Ishikawa (cell line): ENCODE data around the gene ASTN2.

ENCODE experiments used
- CEBPB ChIP-seq: IDR thresholded peaks from 2 replicates; pipeline ENCODE4 v1.6.1; 2012
- EGR1 ChIP-seq: IDR thresholded peaks from 2 replicates; pipeline ENCODE4 v1.6.1; 2012
- EP300 ChIP-seq: IDR thresholded peaks from 2 replicates; pipeline ENCODE4 v1.6.1; 2012; ENCODE audit warnings: borderline replicate concordance
- FOXM1 ChIP-seq: IDR thresholded peaks from 2 replicates; pipeline ENCODE4 v1.6.1; 2012; ENCODE audit warnings: low read depth, borderline replicate concordance
- NFIC ChIP-seq: IDR thresholded peaks from 2 replicates; pipeline ENCODE4 v1.6.1; 2012
- RAD21 ChIP-seq: IDR thresholded peaks from 2 replicates; pipeline ENCODE4 v1.6.1; 2012; ENCODE audit warnings: low read depth
- TCF12 ChIP-seq: IDR thresholded peaks from 2 replicates; pipeline ENCODE4 v1.6.1; 2012; ENCODE audit warnings: low read depth
- ZBTB7A ChIP-seq: IDR thresholded peaks from 2 replicates; pipeline ENCODE4 v1.6.1; 2012; ENCODE audit warnings: low read depth
- TF ChIP-seq, protein P1 (sequence below): IDR thresholded peaks from 2 replicates; pipeline ENCODE4 v1.6.1; 2012; ENCODE audit warnings: low read depth, mild to moderate bottlenecking
- TF ChIP-seq, protein P2 (sequence below): IDR thresholded peaks from 2 replicates; pipeline ENCODE4 v1.6.1; 2012

DNA sequence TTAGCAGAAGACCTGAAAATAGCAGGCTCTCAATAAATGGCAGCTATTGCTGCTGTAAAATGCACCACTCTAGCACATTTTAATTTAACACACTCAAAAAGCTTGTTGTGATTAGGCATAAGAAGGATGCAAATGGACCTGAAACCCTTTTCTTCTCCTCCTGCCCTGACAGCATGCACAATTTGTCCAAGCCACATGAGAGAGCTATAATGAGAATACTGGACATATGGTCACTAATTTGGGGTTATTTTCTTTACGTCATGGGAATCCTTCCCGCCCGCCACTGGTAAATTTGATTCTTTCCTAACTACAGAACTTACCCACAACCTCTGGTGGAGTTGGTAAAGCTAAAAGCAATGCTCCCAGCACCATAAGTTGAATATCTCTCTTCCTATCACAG, 665.7 kb downstream of the ASTN2 start:
- no peak for TF ChIP-seq EP300
- TF ChIP-seq RAD21: no peak
- TF ChIP-seq, protein P1, sequence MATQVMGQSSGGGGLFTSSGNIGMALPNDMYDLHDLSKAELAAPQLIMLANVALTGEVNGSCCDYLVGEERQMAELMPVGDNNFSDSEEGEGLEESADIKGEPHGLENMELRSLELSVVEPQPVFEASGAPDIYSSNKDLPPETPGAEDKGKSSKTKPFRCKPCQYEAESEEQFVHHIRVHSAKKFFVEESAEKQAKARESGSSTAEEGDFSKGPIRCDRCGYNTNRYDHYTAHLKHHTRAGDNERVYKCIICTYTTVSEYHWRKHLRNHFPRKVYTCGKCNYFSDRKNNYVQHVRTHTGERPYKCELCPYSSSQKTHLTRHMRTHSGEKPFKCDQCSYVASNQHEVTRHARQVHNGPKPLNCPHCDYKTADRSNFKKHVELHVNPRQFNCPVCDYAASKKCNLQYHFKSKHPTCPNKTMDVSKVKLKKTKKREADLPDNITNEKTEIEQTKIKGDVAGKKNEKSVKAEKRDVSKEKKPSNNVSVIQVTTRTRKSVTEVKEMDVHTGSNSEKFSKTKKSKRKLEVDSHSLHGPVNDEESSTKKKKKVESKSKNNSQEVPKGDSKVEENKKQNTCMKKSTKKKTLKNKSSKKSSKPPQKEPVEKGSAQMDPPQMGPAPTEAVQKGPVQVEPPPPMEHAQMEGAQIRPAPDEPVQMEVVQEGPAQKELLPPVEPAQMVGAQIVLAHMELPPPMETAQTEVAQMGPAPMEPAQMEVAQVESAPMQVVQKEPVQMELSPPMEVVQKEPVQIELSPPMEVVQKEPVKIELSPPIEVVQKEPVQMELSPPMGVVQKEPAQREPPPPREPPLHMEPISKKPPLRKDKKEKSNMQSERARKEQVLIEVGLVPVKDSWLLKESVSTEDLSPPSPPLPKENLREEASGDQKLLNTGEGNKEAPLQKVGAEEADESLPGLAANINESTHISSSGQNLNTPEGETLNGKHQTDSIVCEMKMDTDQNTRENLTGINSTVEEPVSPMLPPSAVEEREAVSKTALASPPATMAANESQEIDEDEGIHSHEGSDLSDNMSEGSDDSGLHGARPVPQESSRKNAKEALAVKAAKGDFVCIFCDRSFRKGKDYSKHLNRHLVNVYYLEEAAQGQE: no peak
- no peak for TF ChIP-seq NFIC
- no peak for TF ChIP-seq EGR1
- TF ChIP-seq ZBTB7A: no peak
- TF ChIP-seq, protein P2, sequence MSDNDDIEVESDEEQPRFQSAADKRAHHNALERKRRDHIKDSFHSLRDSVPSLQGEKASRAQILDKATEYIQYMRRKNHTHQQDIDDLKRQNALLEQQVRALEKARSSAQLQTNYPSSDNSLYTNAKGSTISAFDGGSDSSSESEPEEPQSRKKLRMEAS: no peak
- no peak for TF ChIP-seq TCF12
- TF ChIP-seq CEBPB: no peak
- no peak for TF ChIP-seq FOXM1
